ENCODE data around the gene BFSP2. TPM values are rescaled to one million over a fixed set of nuclear protein-coding genes. Genes with fewer than 3 reads are reported as not detected.

BFSP2 gene
- total RNA-seq, 1 experiment from 2014 or later: not detected

DNA sequence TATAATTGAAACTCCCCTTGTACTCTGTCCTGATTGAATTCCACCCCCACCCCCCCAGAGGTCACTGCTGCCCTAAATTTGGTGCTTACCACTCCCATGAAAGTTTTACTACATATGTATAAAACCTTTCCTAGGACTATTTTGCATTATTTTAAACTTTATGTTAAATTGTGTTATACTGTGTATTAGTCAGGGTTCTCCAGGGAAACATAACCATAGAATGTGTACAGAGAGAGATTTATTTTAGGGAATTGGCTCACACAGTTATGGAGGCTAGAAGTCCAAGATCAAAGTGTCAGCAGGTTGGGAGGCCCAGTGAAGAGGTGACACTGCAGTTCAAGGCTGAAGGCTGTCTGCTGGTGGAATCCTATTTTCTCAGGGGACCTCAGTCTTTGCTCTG is 29.2 kb downstream of the BFSP2 start:
- POLR2A ChIA-PET: no interaction called here
- intact Hi-C loops (cut with micrococcal nuclease): no loop called here
- no peaks in the 10 kb centered on the region for H3K4me1 Mint-ChIP-seq (ENCODE audit: insufficient read depth, unreplicated experiment)
- TF ChIP-seq, protein P1, sequence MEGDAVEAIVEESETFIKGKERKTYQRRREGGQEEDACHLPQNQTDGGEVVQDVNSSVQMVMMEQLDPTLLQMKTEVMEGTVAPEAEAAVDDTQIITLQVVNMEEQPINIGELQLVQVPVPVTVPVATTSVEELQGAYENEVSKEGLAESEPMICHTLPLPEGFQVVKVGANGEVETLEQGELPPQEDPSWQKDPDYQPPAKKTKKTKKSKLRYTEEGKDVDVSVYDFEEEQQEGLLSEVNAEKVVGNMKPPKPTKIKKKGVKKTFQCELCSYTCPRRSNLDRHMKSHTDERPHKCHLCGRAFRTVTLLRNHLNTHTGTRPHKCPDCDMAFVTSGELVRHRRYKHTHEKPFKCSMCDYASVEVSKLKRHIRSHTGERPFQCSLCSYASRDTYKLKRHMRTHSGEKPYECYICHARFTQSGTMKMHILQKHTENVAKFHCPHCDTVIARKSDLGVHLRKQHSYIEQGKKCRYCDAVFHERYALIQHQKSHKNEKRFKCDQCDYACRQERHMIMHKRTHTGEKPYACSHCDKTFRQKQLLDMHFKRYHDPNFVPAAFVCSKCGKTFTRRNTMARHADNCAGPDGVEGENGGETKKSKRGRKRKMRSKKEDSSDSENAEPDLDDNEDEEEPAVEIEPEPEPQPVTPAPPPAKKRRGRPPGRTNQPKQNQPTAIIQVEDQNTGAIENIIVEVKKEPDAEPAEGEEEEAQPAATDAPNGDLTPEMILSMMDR (IDR thresholded peaks at IDR 0.05; ENCODE audit: unreplicated experiment): no peak
- DNase-seq (ENCODE audit: unreplicated experiment): no peak
- H3K9me3 Mint-ChIP-seq (ENCODE audit: unreplicated experiment): no peaks in the 10 kb centered on the region
- no peaks in the 10 kb centered on the region for H3K27me3 Mint-ChIP-seq (ENCODE audit: insufficient read depth, unreplicated experiment)
- H3K4me3 Mint-ChIP-seq (ENCODE audit: unreplicated experiment): no peak overlapping the region
- H3K36me3 Mint-ChIP-seq (ENCODE audit: insufficient read depth, unreplicated experiment): no peaks in the 10 kb centered on the region
- BruUV-seq (replicated peaks): no TSS peak
- CTCF ChIA-PET: no interaction called here
- H3K27ac Mint-ChIP-seq (ENCODE audit: low read depth, unreplicated experiment): no peak overlapping the region

- H3K27ac Mint-ChIP-seq (ENCODE audit: low read depth, unreplicated experiment): no peak overlapping the region
- intact Hi-C loops (cut with micrococcal nuclease): no loop called here
- no TSS peak for BruUV-seq (replicated peaks)
- CTCF ChIA-PET: interaction anchor here (1.1 to 1.3 kb wide), 2 partner anchors 139 to 709 kb away, joined by 3 to 4 read pairs; no protein-coding TSS in a partner anchor
- H3K4me3 Mint-ChIP-seq (ENCODE audit: unreplicated experiment): no peak overlapping the region
- peaks cover 21% of the 10 kb centered on the region for H3K4me1 Mint-ChIP-seq (ENCODE audit: insufficient read depth, unreplicated experiment)
- no peaks in the 10 kb centered on the region for H3K27me3 Mint-ChIP-seq (ENCODE audit: insufficient read depth, unreplicated experiment)
- H3K9me3 Mint-ChIP-seq (ENCODE audit: unreplicated experiment): peaks cover 7% of the 10 kb centered on the region
- TF ChIP-seq, protein P1 (IDR thresholded peaks at IDR 0.05; ENCODE audit: unreplicated experiment): no peak
- DNase-seq (ENCODE audit: unreplicated experiment): no peak
- no peaks in the 10 kb centered on the region for H3K36me3 Mint-ChIP-seq (ENCODE audit: insufficient read depth, unreplicated experiment)
- POLR2A ChIA-PET: no interaction called here
Observed at GRCh38 chr3:133439563-133439962, 39.7 kb downstream of the BFSP2 start.

GRCh38 chr3:133440652-133441051 is 40.8 kb downstream of the BFSP2 start:
- no peaks in the 10 kb centered on the region for H3K36me3 Mint-ChIP-seq (ENCODE audit: insufficient read depth, unreplicated experiment)
- peaks cover 24% of the 10 kb centered on the region for H3K4me1 Mint-ChIP-seq (ENCODE audit: insufficient read depth, unreplicated experiment)
- H3K9me3 Mint-ChIP-seq (ENCODE audit: unreplicated experiment): peaks cover 7% of the 10 kb centered on the region
- intact Hi-C loops (cut with micrococcal nuclease): loop anchor here (10.0 kb wide), 1 partner anchor 364 kb away; the partner anchor contains the start of gene SRPRB
- POLR2A ChIA-PET: no interaction called here
- H3K27ac Mint-ChIP-seq (ENCODE audit: low read depth, unreplicated experiment): no peak overlapping the region
- CTCF ChIA-PET: interaction anchor here (1.3 kb wide), 1 partner anchor 138 kb away, joined by 4 read pairs; no protein-coding TSS in a partner anchor
- TF ChIP-seq, protein P1 (IDR thresholded peaks at IDR 0.05; ENCODE audit: unreplicated experiment): no peak
- H3K4me3 Mint-ChIP-seq (ENCODE audit: unreplicated experiment): no peak overlapping the region
- BruUV-seq (replicated peaks): no TSS peak
- H3K27me3 Mint-ChIP-seq (ENCODE audit: insufficient read depth, unreplicated experiment): no peaks in the 10 kb centered on the region
- DNase-seq (ENCODE audit: unreplicated experiment): no peak

GRCh38 chr3:133441867-133442270 is 42.0 kb downstream of the BFSP2 start:
- H3K9me3 Mint-ChIP-seq (ENCODE audit: unreplicated experiment): peaks cover 7% of the 10 kb centered on the region
- no peaks in the 10 kb centered on the region for H3K36me3 Mint-ChIP-seq (ENCODE audit: insufficient read depth, unreplicated experiment)
- no peak for DNase-seq (ENCODE audit: unreplicated experiment)
- POLR2A ChIA-PET: no interaction called here
- H3K27ac Mint-ChIP-seq (ENCODE audit: low read depth, unreplicated experiment): no peak overlapping the region
- BruUV-seq (replicated peaks): no TSS peak
- H3K27me3 Mint-ChIP-seq (ENCODE audit: insufficient read depth, unreplicated experiment): no peaks in the 10 kb centered on the region
- H3K4me3 Mint-ChIP-seq (ENCODE audit: unreplicated experiment): no peak overlapping the region
- CTCF ChIA-PET: interaction anchor here (0.6 to 5.3 kb wide), 6 partner anchors 13 to 845 kb away, joined by 3 to 38 read pairs (median 6); no protein-coding TSS in a partner anchor
- H3K4me1 Mint-ChIP-seq (ENCODE audit: insufficient read depth, unreplicated experiment): peaks cover 24% of the 10 kb centered on the region
- TF ChIP-seq, protein P1 (IDR thresholded peaks at IDR 0.05; ENCODE audit: unreplicated experiment): no peak
- intact Hi-C loops (cut with micrococcal nuclease): loop anchor here (10.0 kb wide), 1 partner anchor 363 kb away; the partner anchor contains the start of gene SRPRB

Data from MCF 10A (cell line).